ENCODE results near the gene PALM3. TPM values are rescaled to one million over a fixed set of nuclear protein-coding genes. Genes with fewer than 3 reads are reported as not detected.

PALM3 gene
- total RNA-seq, 2 experiments from 2014 or later: not detected

DNA sequence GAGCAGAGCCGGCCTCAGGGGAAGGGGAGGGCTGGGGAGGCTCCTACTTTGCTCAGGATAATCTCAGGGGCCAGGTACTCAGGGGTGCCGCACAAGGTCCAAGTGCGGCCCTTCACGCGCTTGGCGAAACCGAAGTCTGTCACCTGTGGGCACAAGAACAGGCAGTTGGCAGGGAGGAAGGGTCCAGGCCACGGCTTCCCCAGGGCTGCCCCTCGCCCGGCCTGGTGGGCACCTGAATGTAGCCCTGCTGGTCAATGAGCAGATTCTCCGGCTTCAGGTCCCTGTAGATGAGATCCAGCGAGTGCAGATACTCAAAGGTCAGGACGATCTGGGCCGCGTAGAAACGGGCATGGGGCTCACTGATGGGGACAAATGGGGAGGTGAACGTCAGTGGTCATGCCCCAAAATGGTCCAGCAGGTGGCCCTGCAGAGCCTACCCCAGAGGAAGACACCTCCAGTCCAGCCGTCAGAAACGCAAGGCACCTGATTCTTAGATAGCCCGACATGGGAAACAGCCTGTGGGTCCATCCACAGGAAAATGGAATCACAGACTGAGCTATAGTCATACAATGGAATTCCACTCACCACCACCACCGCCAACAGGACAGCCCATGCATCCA, 35.8 kb upstream of the PALM3 start:
- no peak overlapping the region for H3K4me3 Mint-ChIP-seq
- H3K4me1 Mint-ChIP-seq (ENCODE audit: low read depth): peaks cover 8% of the 10 kb centered on the region
- DNase-seq (no peak), ATAC-seq (no peak)
- ChIA-PET POLR2A (no interaction called here), CTCF (no interaction called here)
- peaks cover 7% of the 10 kb centered on the region for H3K9me3 Mint-ChIP-seq (ENCODE audit: insufficient read depth)
- H3K36me3 Mint-ChIP-seq (ENCODE audit: low read depth): peaks cover 15% of the 10 kb centered on the region
- no peaks in the 10 kb centered on the region for H3K27me3 Mint-ChIP-seq (ENCODE audit: low read depth)
- H3K27ac Mint-ChIP-seq: no peak overlapping the region

DNA sequence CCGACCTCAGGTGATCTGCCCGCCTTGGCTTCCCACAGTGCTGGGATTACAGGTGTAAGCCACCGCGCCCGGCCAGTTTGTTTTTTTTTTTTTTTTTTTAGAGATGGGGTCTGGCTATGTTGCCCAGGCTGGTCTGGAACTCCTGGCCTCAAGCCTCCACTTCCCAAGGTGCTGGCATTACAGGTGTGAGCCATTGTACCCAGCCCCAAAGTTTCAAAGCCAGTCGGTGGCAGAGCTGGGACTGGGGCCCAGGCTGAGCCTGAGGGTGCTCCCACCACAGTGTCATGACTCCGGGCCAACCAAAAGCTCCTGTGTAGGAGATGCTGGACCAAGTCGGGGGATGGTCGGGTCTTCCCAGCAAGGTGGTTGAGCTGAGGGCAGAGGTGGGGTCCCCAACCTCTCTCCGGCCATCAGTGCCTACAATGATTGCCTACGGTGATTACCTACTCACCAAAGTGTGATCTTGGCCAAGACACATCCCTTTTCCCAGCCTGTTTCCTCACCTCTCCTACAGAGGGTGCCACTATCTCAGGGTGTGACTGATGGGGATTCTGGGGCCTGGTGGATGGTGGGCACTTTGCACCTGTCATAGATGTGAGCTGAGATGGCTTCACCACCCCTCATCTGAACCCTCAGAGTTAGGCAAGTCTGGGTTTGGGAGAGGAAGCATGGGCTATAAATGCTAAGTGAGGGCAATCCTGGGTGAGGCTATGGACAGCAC, 34.6 kb upstream of the PALM3 start:
- Mint-ChIP-seq H3K4me3 (no peak overlapping the region), H3K27ac (no peak overlapping the region), H3K36me3 (ENCODE audit: low read depth) (peaks cover 20% of the 10 kb centered on the region), H3K27me3 (ENCODE audit: low read depth) (no peaks in the 10 kb centered on the region), H3K9me3 (ENCODE audit: insufficient read depth) (peaks cover 7% of the 10 kb centered on the region), H3K4me1 (ENCODE audit: low read depth) (peaks cover 13% of the 10 kb centered on the region)
- ChIA-PET CTCF (interaction anchor here (4.0 kb wide), 1 partner anchor 19 kb away, joined by 20 read pairs; no protein-coding TSS in a partner anchor), POLR2A (interaction anchor here (0.5 kb wide), 1 partner anchor 1763 kb away, joined by 3 read pairs; no protein-coding TSS in a partner anchor)
- DNase-seq: no peak
- ATAC-seq: no peak

- CTCF ChIA-PET: interaction anchor here (1.0 to 4.0 kb wide), 2 partner anchors 20 to 42 kb away, joined by 3 to 20 read pairs; no protein-coding TSS in a partner anchor
- Mint-ChIP-seq H3K9me3 (ENCODE audit: insufficient read depth) (peaks cover 7% of the 10 kb centered on the region), H3K4me3 (no peak overlapping the region), H3K27ac (peak overlapping the region; percentile 5), H3K36me3 (ENCODE audit: low read depth) (peaks cover 20% of the 10 kb centered on the region), H3K27me3 (ENCODE audit: low read depth) (no peaks in the 10 kb centered on the region), H3K4me1 (ENCODE audit: low read depth) (peaks cover 13% of the 10 kb centered on the region)
- DNase-seq (no peak), ATAC-seq (no peak)
- POLR2A ChIA-PET: interaction anchor here (0.6 kb wide), 1 partner anchor 42 kb away, joined by 4 read pairs; the partner anchor contains the start of gene ASF1B
These were observed 33.0 kb upstream of the PALM3 start for GRCh38 chr19:14094854-14095253.

GRCh38 chr19:14093117-14093823, 31.4 kb upstream of the PALM3 start:
- no peaks in the 10 kb centered on the region for H3K27me3 Mint-ChIP-seq (ENCODE audit: low read depth)
- peaks cover 31% of the 10 kb centered on the region for H3K36me3 Mint-ChIP-seq (ENCODE audit: low read depth)
- H3K4me1 Mint-ChIP-seq (ENCODE audit: low read depth): peaks cover 21% of the 10 kb centered on the region
- ATAC-seq: no peak
- ChIA-PET CTCF (interaction anchor here (1.0 to 4.0 kb wide), 3 partner anchors 22 to 214 kb away, joined by 3 to 20 read pairs (median 4); partner anchors contain the start of gene ASF1B), POLR2A (interaction anchor here (0.6 kb wide), 1 partner anchor 469 kb away, joined by 3 read pairs; no protein-coding TSS in a partner anchor)
- DNase-seq: no peak
- peak overlapping the region; percentile 56 for H3K4me3 Mint-ChIP-seq
- H3K9me3 Mint-ChIP-seq (ENCODE audit: insufficient read depth): peaks cover 7% of the 10 kb centered on the region
- peak overlapping the region; percentile 67 for H3K27ac Mint-ChIP-seq

GRCh38 chr19:14091813-14092462, 30.1 kb upstream of the PALM3 start:
- ChIA-PET CTCF (interaction anchor here (0.6 to 1.7 kb wide), 9 partner anchors 9 to 213 kb away, joined by 3 to 11 read pairs (median 3); partner anchors contain the start of gene ASF1B), POLR2A (interaction anchor here (0.8 to 1.6 kb wide), 3 partner anchors 19 to 45 kb away, joined by 3 to 7 read pairs (median 4); partner anchors contain the start of genes ASF1B and MISP3)
- Mint-ChIP-seq H3K27me3 (ENCODE audit: low read depth) (no peaks in the 10 kb centered on the region), H3K4me3 (peak overlapping the region; percentile 93), H3K27ac (peak overlapping the region; percentile 96), H3K36me3 (ENCODE audit: low read depth) (peaks cover 37% of the 10 kb centered on the region), H3K9me3 (ENCODE audit: insufficient read depth) (peaks cover 7% of the 10 kb centered on the region), H3K4me1 (ENCODE audit: low read depth) (peaks cover 24% of the 10 kb centered on the region)
- ATAC-seq: peak; percentile 5
- peak; percentile 64 for DNase-seq

- Mint-ChIP-seq H3K27ac (peak overlapping the region; percentile 96), H3K27me3 (ENCODE audit: low read depth) (no peaks in the 10 kb centered on the region), H3K36me3 (ENCODE audit: low read depth) (peaks cover 33% of the 10 kb centered on the region), H3K4me3 (peak overlapping the region; percentile 93), H3K4me1 (ENCODE audit: low read depth) (peaks cover 24% of the 10 kb centered on the region), H3K9me3 (ENCODE audit: insufficient read depth) (peaks cover 7% of the 10 kb centered on the region)
- POLR2A ChIA-PET: interaction anchor here (0.8 to 1.6 kb wide), 3 partner anchors 19 to 46 kb away, joined by 3 to 7 read pairs (median 4); partner anchors contain the start of genes ASF1B and MISP3
- DNase-seq (peak; percentile 65), ATAC-seq (peak; percentile 78)
- CTCF ChIA-PET: interaction anchor here (0.6 to 1.7 kb wide), 8 partner anchors 9 to 209 kb away, joined by 3 to 11 read pairs (median 4); partner anchors contain the start of gene ASF1B
These were observed 29.4 kb upstream of the PALM3 start for GRCh38 chr19:14091081-14091812.

- ChIA-PET CTCF (interaction anchor here (1.3 to 1.7 kb wide), 3 partner anchors 17 to 208 kb away, joined by 3 to 11 read pairs (median 5); partner anchors contain the start of gene ASF1B), POLR2A (interaction anchor here (1.0 to 1.6 kb wide), 2 partner anchors 9 to 46 kb away, joined by 3 to 7 read pairs; partner anchors contain the start of gene ASF1B)
- peak within 1 kb of the TSS; percentile 96 for H3K27ac Mint-ChIP-seq
- peaks cover 33% of the 10 kb centered on the region for H3K36me3 Mint-ChIP-seq (ENCODE audit: low read depth)
- peaks cover 7% of the 10 kb centered on the region for H3K9me3 Mint-ChIP-seq (ENCODE audit: insufficient read depth)
- peak; percentile 66 for ATAC-seq
- DNase-seq: peak; percentile 92
- peaks cover 24% of the 10 kb centered on the region for H3K4me1 Mint-ChIP-seq (ENCODE audit: low read depth)
- no peaks in the 10 kb centered on the region for H3K27me3 Mint-ChIP-seq (ENCODE audit: low read depth)
- peak within 1 kb of the TSS; percentile 93 for H3K4me3 Mint-ChIP-seq
These were observed 28.7 kb upstream of the PALM3 start, which contains the start of gene SAMD1 for GRCh38 chr19:14090509-14091080. Gene SAMD1 (minus strand): TSS chr19:14090751.

DNA sequence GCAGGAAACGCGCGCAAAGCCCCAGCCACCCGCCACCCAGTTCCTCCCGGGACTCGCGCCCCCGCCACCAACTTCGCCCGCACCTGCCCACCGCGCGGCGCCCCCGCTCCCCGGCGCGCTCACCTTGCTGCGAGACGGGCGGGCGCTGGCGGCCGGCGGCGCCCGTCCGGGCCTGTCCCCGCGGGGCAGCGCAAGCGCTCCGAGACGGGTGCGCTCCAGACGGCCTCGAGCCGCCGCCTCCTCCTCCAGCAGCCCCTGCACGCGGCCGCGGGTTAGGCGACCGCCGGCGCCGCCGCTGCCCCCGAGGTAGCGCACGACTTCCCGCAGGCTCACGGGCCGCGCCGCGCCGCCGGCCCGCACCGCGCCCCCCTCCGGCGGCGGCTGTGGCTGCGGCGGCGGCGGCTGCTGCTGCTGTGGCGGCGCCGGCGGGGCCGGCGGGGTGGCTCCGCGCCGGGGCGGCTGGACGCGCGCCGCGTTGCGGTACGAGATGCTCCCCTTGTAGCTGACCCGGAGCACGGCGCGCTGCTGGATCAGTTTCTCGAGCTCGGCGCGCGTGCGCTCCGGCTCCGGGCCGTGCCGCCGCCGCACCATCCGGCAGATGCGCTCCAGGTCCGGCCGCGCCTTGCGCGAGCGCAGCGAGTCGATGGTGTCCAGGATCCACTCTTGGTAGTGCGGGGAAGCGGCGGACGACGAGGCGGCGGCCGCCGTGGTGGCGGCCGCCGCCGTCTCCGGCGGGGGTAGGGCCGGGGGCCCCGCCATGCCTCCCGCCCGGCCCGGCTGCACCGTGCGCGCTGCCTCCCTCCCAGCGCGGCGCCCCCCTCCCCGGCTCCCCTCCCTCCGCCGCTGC, 28.0 kb upstream of the PALM3 start:
- ChIA-PET CTCF (interaction anchor here (0.6 to 1.4 kb wide), 2 partner anchors 8 to 29 kb away, joined by 3 read pairs; no protein-coding TSS in a partner anchor), POLR2A (interaction anchor here (1.0 kb wide), 1 partner anchor 8 kb away, joined by 3 read pairs; no protein-coding TSS in a partner anchor)
- peak; percentile 56 for DNase-seq
- peaks cover 24% of the 10 kb centered on the region for H3K4me1 Mint-ChIP-seq (ENCODE audit: low read depth)
- ATAC-seq: peak; percentile 19
- peak overlapping the region; percentile 78 for H3K4me3 Mint-ChIP-seq
- peaks cover 33% of the 10 kb centered on the region for H3K36me3 Mint-ChIP-seq (ENCODE audit: low read depth)
- peaks cover 7% of the 10 kb centered on the region for H3K9me3 Mint-ChIP-seq (ENCODE audit: insufficient read depth)
- H3K27me3 Mint-ChIP-seq (ENCODE audit: low read depth): no peaks in the 10 kb centered on the region
- H3K27ac Mint-ChIP-seq: peak overlapping the region; percentile 66

DNA sequence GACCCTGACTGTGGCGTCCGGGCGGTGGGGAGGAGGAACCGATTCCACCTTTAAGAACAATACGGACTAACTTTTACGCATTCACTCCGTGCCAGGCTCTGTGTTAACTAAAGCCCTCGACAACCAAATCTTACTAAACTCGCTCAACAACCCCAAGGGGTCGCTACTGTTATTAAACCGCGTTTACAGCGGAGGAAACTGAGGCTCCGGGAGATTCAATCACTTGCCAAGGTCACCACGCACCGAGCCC, 27.5 kb upstream of the PALM3 start:
- DNase-seq: no peak
- peak overlapping the region; percentile 66 for H3K27ac Mint-ChIP-seq

More for the DNA sequence above, 27.5 kb upstream of the PALM3 start:
- ATAC-seq: no peak
- Mint-ChIP-seq H3K4me3 (peak overlapping the region; percentile 69), H3K27me3 (ENCODE audit: low read depth) (no peaks in the 10 kb centered on the region), H3K9me3 (ENCODE audit: insufficient read depth) (peaks cover 7% of the 10 kb centered on the region), H3K4me1 (ENCODE audit: low read depth) (peaks cover 24% of the 10 kb centered on the region), H3K36me3 (ENCODE audit: low read depth) (peaks cover 33% of the 10 kb centered on the region)
- ChIA-PET CTCF (interaction anchor here (1.4 kb wide), 1 partner anchor 29 kb away, joined by 3 read pairs; no protein-coding TSS in a partner anchor), POLR2A (no interaction called here)
